ENCODE results near the gene HOXA4. TPM values are rescaled to one million over a fixed set of nuclear protein-coding genes. Genes with fewer than 3 reads are reported as not detected.

HOXA4 gene
- total RNA-seq, 2 experiments from 2014 or later = 0.15 TPM; not detected in 1

GRCh38 chr7:27151931-27152815 is 21.6 kb upstream of the HOXA4 start, which contains the start of gene HOXA3:
TSS of gene HOXA3 (minus strand) at chr7:27152583. CDS start at chr7:27110640, 41,943 bp downstream.
- no peak for DNase-seq
- H3K9me3 Mint-ChIP-seq = no peaks in the 10 kb centered on the region
- H3K36me3 Mint-ChIP-seq (ENCODE audit: low read depth) = peaks cover 8% of the 10 kb centered on the region
- H3K4me1 Mint-ChIP-seq = peaks cover 23% of the 10 kb centered on the region
- peaks cover 87% of the 10 kb centered on the region for H3K27me3 Mint-ChIP-seq
- H3K27ac Mint-ChIP-seq = peak within 1 kb of the TSS; percentile 42
- CTCF ChIA-PET = interaction anchor here (1.1 kb wide), 1 partner anchor 9 kb away, joined by 5 read pairs; no protein-coding TSS in a partner anchor
- POLR2A ChIA-PET = interaction anchor here (0.8 to 1.4 kb wide), 2 partner anchors 14 to 62 kb away, joined by 3 read pairs; no protein-coding TSS in a partner anchor
- H3K4me3 Mint-ChIP-seq = peak within 1 kb of the TSS; percentile 38

- CTCF ChIA-PET = interaction anchor here (0.6 to 3.1 kb wide), 10 partner anchors 10 to 470 kb away, joined by 3 to 16 read pairs (median 6); no protein-coding TSS in a partner anchor
- DNase-seq = no peak
- peaks cover 23% of the 10 kb centered on the region for H3K4me1 Mint-ChIP-seq
- no peaks in the 10 kb centered on the region for H3K9me3 Mint-ChIP-seq
- peak overlapping the region; percentile 42 for H3K27ac Mint-ChIP-seq
- peaks cover 8% of the 10 kb centered on the region for H3K36me3 Mint-ChIP-seq (ENCODE audit: low read depth)
- peaks cover 89% of the 10 kb centered on the region for H3K27me3 Mint-ChIP-seq
- POLR2A ChIA-PET = interaction anchor here (1.0 to 2.0 kb wide), 2 partner anchors 10 to 32 kb away, joined by 3 to 7 read pairs; no protein-coding TSS in a partner anchor
- H3K4me3 Mint-ChIP-seq = peak overlapping the region; percentile 38
Measured at GRCh38 chr7:27151341-27151930, 20.9 kb upstream of the HOXA4 start.

- ChIA-PET POLR2A (interaction anchor here (1.0 to 2.0 kb wide), 2 partner anchors 10 to 33 kb away, joined by 3 to 7 read pairs; no protein-coding TSS in a partner anchor), CTCF (interaction anchor here (0.6 to 3.1 kb wide), 13 partner anchors 9 to 1258 kb away, joined by 3 to 16 read pairs (median 6); no protein-coding TSS in a partner anchor)
- Mint-ChIP-seq H3K27me3 (peaks cover 89% of the 10 kb centered on the region), H3K9me3 (no peaks in the 10 kb centered on the region), H3K27ac (peak overlapping the region; percentile 42), H3K36me3 (ENCODE audit: low read depth) (peaks cover 8% of the 10 kb centered on the region), H3K4me1 (peaks cover 23% of the 10 kb centered on the region), H3K4me3 (peak overlapping the region; percentile 38)
- DNase-seq = peak; percentile 63
Measured at GRCh38 chr7:27150568-27151340, 20.2 kb upstream of the HOXA4 start.

GRCh38 chr7:27149842-27150567 is 19.4 kb upstream of the HOXA4 start:
- Mint-ChIP-seq H3K27me3 (peaks cover 81% of the 10 kb centered on the region), H3K36me3 (ENCODE audit: low read depth) (peaks cover 5% of the 10 kb centered on the region), H3K27ac (no peak overlapping the region), H3K9me3 (no peaks in the 10 kb centered on the region), H3K4me3 (no peak overlapping the region), H3K4me1 (peaks cover 19% of the 10 kb centered on the region)
- ChIA-PET POLR2A (interaction anchor here (1.0 to 2.0 kb wide), 3 partner anchors 11 to 33 kb away, joined by 3 to 7 read pairs (median 5); no protein-coding TSS in a partner anchor), CTCF (interaction anchor here (0.6 to 3.1 kb wide), 16 partner anchors 9 to 1288 kb away, joined by 3 to 16 read pairs (median 5); partner anchors contain the start of gene HOXA11)
- no peak for DNase-seq

- Mint-ChIP-seq H3K27ac (no peak overlapping the region), H3K4me1 (peaks cover 16% of the 10 kb centered on the region), H3K4me3 (no peak overlapping the region), H3K36me3 (ENCODE audit: low read depth) (peaks cover 5% of the 10 kb centered on the region), H3K27me3 (peaks cover 71% of the 10 kb centered on the region), H3K9me3 (no peaks in the 10 kb centered on the region)
- no peak for DNase-seq
- POLR2A ChIA-PET = interaction anchor here (1.0 kb wide), 1 partner anchor 23 kb away, joined by 5 read pairs; no protein-coding TSS in a partner anchor
- CTCF ChIA-PET = interaction anchor here (0.6 to 3.1 kb wide), 12 partner anchors 8 to 1287 kb away, joined by 3 to 16 read pairs (median 6); partner anchors contain the start of gene HOXA11
Measured at GRCh38 chr7:27148756-27149641, 18.4 kb upstream of the HOXA4 start.

- ChIA-PET POLR2A (no interaction called here), CTCF (interaction anchor here (1.1 to 3.1 kb wide), 4 partner anchors 11 to 1255 kb away, joined by 3 to 12 read pairs (median 7); no protein-coding TSS in a partner anchor)
- Mint-ChIP-seq H3K27ac (no peak overlapping the region), H3K36me3 (ENCODE audit: low read depth) (peaks cover 5% of the 10 kb centered on the region), H3K9me3 (no peaks in the 10 kb centered on the region), H3K27me3 (peaks cover 63% of the 10 kb centered on the region), H3K4me3 (no peak overlapping the region), H3K4me1 (peaks cover 16% of the 10 kb centered on the region)
- DNase-seq = no peak
Measured at GRCh38 chr7:27148031-27148755, 17.6 kb upstream of the HOXA4 start.

GRCh38 chr7:27147199-27148030 is 16.9 kb upstream of the HOXA4 start, which contains the start of gene HOXA6:
TSS of gene HOXA6 (minus strand) at chr7:27147774. CDS start at chr7:27147749, 25 bp downstream.
- H3K27me3 Mint-ChIP-seq = peaks cover 58% of the 10 kb centered on the region
- peaks cover 5% of the 10 kb centered on the region for H3K36me3 Mint-ChIP-seq (ENCODE audit: low read depth)
- H3K4me3 Mint-ChIP-seq = no peak within 1 kb of the TSS
- POLR2A ChIA-PET = no interaction called here
- no peak within 1 kb of the TSS for H3K27ac Mint-ChIP-seq
- no peak for DNase-seq
- CTCF ChIA-PET = no interaction called here
- no peaks in the 10 kb centered on the region for H3K9me3 Mint-ChIP-seq
- peaks cover 16% of the 10 kb centered on the region for H3K4me1 Mint-ChIP-seq

GRCh38 chr7:27146491-27147198 is 16.1 kb upstream of the HOXA4 start:
- no peak for DNase-seq
- Mint-ChIP-seq H3K27me3 (peaks cover 50% of the 10 kb centered on the region), H3K4me3 (no peak overlapping the region), H3K4me1 (peaks cover 12% of the 10 kb centered on the region), H3K27ac (no peak overlapping the region), H3K36me3 (ENCODE audit: low read depth) (peaks cover 3% of the 10 kb centered on the region), H3K9me3 (no peaks in the 10 kb centered on the region)
- ChIA-PET POLR2A (no interaction called here), CTCF (no interaction called here)

GRCh38 chr7:27145914-27146412 is 15.4 kb upstream of the HOXA4 start:
- Mint-ChIP-seq H3K9me3 (no peaks in the 10 kb centered on the region), H3K27ac (no peak overlapping the region), H3K4me3 (no peak overlapping the region), H3K36me3 (ENCODE audit: low read depth) (no peaks in the 10 kb centered on the region), H3K27me3 (peaks cover 43% of the 10 kb centered on the region), H3K4me1 (peaks cover 5% of the 10 kb centered on the region)
- ChIA-PET POLR2A (no interaction called here), CTCF (no interaction called here)
- no peak for DNase-seq

Data from activated CD4-positive, alpha-beta memory T cell treated with anti-CD3 and anti-CD28 coated beads, Interleukin-2, amount 10 ng/mL, durations not matched to agents 7 days and 5 days (primary cell).